ENCODE results near the gene LMAN1. TPM values are rescaled to one million over a fixed set of nuclear protein-coding genes. Genes with fewer than 3 reads are reported as not detected.
A peak's percentile ranks its signal among the peaks of the same experiment; 100 is the strongest.

The LMAN1 gene
- total and polyA plus RNA-seq, 2 of the 13 experiments (the other 11 are each of a cell fraction or from before 2014, with no cell fraction given), result 127 to 131 TPM

- TF ChIP-seq ZNF766 (CRISPR knock-in tag; IDR thresholded peaks at IDR 0.05; ENCODE audit: borderline replicate concordance), result peak; percentile 66; the same call in 1 of the 2 replicates
- no peak for TF ChIP-seq SMARCC2 (IDR thresholded peaks at IDR 0.05)
- TF ChIP-seq CBFB (CRISPR knock-in tag; IDR thresholded peaks at IDR 0.05), result 0 out of 2 replicates have a peak, but pooled peaks have one; percentile 25
- no peak for TF ChIP-seq ZNF460 (CRISPR knock-in tag; IDR thresholded peaks at IDR 0.05; ENCODE audit: borderline replicate concordance)
- TF ChIP-seq IKZF1 (IDR thresholded peaks at IDR 0.05), result no peak
- TF ChIP-seq, protein P1, sequence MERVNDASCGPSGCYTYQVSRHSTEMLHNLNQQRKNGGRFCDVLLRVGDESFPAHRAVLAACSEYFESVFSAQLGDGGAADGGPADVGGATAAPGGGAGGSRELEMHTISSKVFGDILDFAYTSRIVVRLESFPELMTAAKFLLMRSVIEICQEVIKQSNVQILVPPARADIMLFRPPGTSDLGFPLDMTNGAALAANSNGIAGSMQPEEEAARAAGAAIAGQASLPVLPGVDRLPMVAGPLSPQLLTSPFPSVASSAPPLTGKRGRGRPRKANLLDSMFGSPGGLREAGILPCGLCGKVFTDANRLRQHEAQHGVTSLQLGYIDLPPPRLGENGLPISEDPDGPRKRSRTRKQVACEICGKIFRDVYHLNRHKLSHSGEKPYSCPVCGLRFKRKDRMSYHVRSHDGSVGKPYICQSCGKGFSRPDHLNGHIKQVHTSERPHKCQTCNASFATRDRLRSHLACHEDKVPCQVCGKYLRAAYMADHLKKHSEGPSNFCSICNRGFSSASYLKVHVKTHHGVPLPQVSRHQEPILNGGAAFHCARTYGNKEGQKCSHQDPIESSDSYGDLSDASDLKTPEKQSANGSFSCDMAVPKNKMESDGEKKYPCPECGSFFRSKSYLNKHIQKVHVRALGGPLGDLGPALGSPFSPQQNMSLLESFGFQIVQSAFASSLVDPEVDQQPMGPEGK (CRISPR knock-in tag; IDR thresholded peaks at IDR 0.05), result peak; percentile 94
- TF ChIP-seq PHF5A (CRISPR knock-in tag; IDR thresholded peaks at IDR 0.05; ENCODE audit: low read depth, unreplicated experiment), result peak; percentile 40
- no peak for TF ChIP-seq ZSCAN5A (CRISPR knock-in tag; IDR thresholded peaks at IDR 0.05; ENCODE audit: borderline replicate concordance)
- TF ChIP-seq ZNF333 (CRISPR knock-in tag; IDR thresholded peaks at IDR 0.05; ENCODE audit: borderline replicate concordance), result 0 out of 2 replicates have a peak, but pooled peaks have one; percentile 83
- no peak for TF ChIP-seq ATF2 (CRISPR knock-in tag; IDR thresholded peaks at IDR 0.05)
- TF ChIP-seq ZFY (CRISPR knock-in tag; IDR thresholded peaks at IDR 0.05), result peak; percentile 93
- no peak for TF ChIP-seq HMG20B (CRISPR knock-in tag; conservative IDR thresholded peaks at IDR 0.05)
- no peak for TF ChIP-seq STAT6 (CRISPR knock-in tag; IDR thresholded peaks at IDR 0.05; ENCODE audit: borderline replicate concordance)
- TF ChIP-seq, protein P2, sequence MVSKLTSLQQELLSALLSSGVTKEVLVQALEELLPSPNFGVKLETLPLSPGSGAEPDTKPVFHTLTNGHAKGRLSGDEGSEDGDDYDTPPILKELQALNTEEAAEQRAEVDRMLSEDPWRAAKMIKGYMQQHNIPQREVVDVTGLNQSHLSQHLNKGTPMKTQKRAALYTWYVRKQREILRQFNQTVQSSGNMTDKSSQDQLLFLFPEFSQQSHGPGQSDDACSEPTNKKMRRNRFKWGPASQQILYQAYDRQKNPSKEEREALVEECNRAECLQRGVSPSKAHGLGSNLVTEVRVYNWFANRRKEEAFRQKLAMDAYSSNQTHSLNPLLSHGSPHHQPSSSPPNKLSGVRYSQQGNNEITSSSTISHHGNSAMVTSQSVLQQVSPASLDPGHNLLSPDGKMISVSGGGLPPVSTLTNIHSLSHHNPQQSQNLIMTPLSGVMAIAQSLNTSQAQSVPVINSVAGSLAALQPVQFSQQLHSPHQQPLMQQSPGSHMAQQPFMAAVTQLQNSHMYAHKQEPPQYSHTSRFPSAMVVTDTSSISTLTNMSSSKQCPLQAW (CRISPR knock-in tag; IDR thresholded peaks at IDR 0.05), result no peak
These were observed at the start of gene LMAN1 (continued) for GRCh38 chr18:59358712-59359575.
